Glutamatergic neuron (in vitro differentiated cells): ENCODE results near the gene ROMO1. TPM values are rescaled to one million over a fixed set of nuclear protein-coding genes. Genes with fewer than 3 reads are reported as not detected.
"Not testable (repeated sequence)": the region's sequence is repeated elsewhere in the genome, so short reads cannot be mapped to it uniquely, and the experiment has no call there.

Source experiments
- DNase-seq: peaks from one replicate; pipeline ENCODE4 v3.0.0; 2022
- H3K27ac Mint-ChIP-seq: one replicate; pipeline ENCODE4 v1.8.0; 2020; ENCODE audit warnings: mild to moderate bottlenecking, mixed read lengths, inconsistent platforms; ENCODE audit not compliant: unreplicated experiment
- H3K27me3 Mint-ChIP-seq: one replicate; pipeline ENCODE4 v1.8.0; 2020; ENCODE audit warnings: mild to moderate bottlenecking, moderate library complexity, mixed read lengths, inconsistent platforms; ENCODE audit not compliant: unreplicated experiment
- H3K36me3 Mint-ChIP-seq: one replicate; pipeline ENCODE4 v1.8.0; 2020; ENCODE audit warnings: mild to moderate bottlenecking, mixed read lengths, inconsistent platforms; ENCODE audit not compliant: unreplicated experiment
- H3K4me1 Mint-ChIP-seq: one replicate; pipeline ENCODE4 v1.8.0; 2020; ENCODE audit warnings: mild to moderate bottlenecking, low read depth, mixed read lengths, inconsistent platforms; ENCODE audit not compliant: unreplicated experiment
- H3K4me3 Mint-ChIP-seq: one replicate; pipeline ENCODE4 v1.8.0; 2020; ENCODE audit warnings: mild to moderate bottlenecking, mixed read lengths, inconsistent platforms; ENCODE audit not compliant: unreplicated experiment
- H3K9me3 Mint-ChIP-seq: one replicate; pipeline ENCODE4 v1.8.0; 2020; ENCODE audit warnings: mild to moderate bottlenecking, moderate library complexity, mixed read lengths, inconsistent platforms; ENCODE audit not compliant: unreplicated experiment
- CTCF ChIP-seq: fragments of 200-600 bp; sonication (generic); IDR thresholded peaks from one replicate; pipeline ENCODE4 v1.5.0; 2021; ENCODE audit not compliant: partially characterized antibody, unreplicated experiment
- total RNA-seq: library from RNA; stranded (reverse); fragmentation: NEBNext Ultra II Directional; extraction: Animal tissue kit (Norgen Biotek cat#: 25700); gene quantifications from one replicate; pipeline ENCODE4 v1.2.1, GENCODE V29; 2021; ENCODE audit not compliant: unreplicated experiment

Gene ROMO1
- total RNA-seq, 1 donor from 2014 or later = 103 TPM

- Mint-ChIP-seq H3K27ac (no peak overlapping the region), H3K9me3 (peaks cover 2% of the 10 kb centered on the region), H3K27me3 (no peaks in the 10 kb centered on the region), H3K4me1 (peaks cover 3% of the 10 kb centered on the region), H3K4me3 (no peak overlapping the region), H3K36me3 (no peaks in the 10 kb centered on the region)
- TF ChIP-seq CTCF = no peak
- no peak for DNase-seq
Observed at GRCh38 chr20:35680452-35681183, 18.6 kb upstream of the ROMO1 start.

- Mint-ChIP-seq H3K27me3 (no peaks in the 10 kb centered on the region), H3K4me3 (no peak overlapping the region), H3K27ac (no peak overlapping the region), H3K4me1 (peaks cover 3% of the 10 kb centered on the region), H3K36me3 (no peaks in the 10 kb centered on the region), H3K9me3 (no peaks in the 10 kb centered on the region)
- no peak for TF ChIP-seq CTCF
- DNase-seq = no peak
Observed at GRCh38 chr20:35681960-35682359, 17.2 kb upstream of the ROMO1 start.

- not testable (repeated sequence) for DNase-seq, H3K27me3 Mint-ChIP-seq, H3K4me1 Mint-ChIP-seq, H3K4me3 Mint-ChIP-seq, H3K27ac Mint-ChIP-seq, H3K36me3 Mint-ChIP-seq, H3K9me3 Mint-ChIP-seq
Observed at GRCh38 chr20:35685368-35685767, 13.8 kb upstream of the ROMO1 start.

GRCh38 chr20:35686872-35687271 lies 12.3 kb upstream of the ROMO1 start:
- H3K4me1 Mint-ChIP-seq, H3K27me3 Mint-ChIP-seq, H3K9me3 Mint-ChIP-seq, H3K4me3 Mint-ChIP-seq, H3K27ac Mint-ChIP-seq, H3K36me3 Mint-ChIP-seq: not testable (repeated sequence)
- peak; percentile 29 for DNase-seq

DNA sequence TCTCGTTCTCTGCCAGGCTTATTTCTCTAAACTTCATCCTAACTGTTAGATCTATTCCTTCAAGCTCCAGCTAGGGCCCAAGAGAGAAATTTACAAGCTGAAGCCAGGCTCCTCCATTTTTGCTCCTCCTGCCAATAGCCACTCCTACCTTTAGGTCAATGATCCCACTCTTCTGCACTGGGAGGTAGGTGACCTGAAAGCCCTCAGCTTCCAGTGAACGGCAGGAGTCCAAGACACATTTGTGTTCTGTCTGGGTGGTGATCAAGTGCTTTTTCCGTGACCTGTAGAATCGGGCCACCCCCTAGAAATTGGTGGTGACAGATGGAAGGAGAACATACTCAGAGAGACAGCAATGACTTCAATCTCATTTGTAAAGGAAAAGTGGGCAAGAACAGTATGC lies 8.9 kb upstream of the ROMO1 start:
- H3K4me1 Mint-ChIP-seq = no peaks in the 10 kb centered on the region
- H3K36me3 Mint-ChIP-seq = peaks cover 7% of the 10 kb centered on the region

More for the DNA sequence above, 8.9 kb upstream of the ROMO1 start:
- DNase-seq = no peak
- Mint-ChIP-seq H3K27ac (no peak overlapping the region), H3K27me3 (no peaks in the 10 kb centered on the region), H3K9me3 (peaks cover 2% of the 10 kb centered on the region), H3K4me3 (no peak overlapping the region)
- TF ChIP-seq CTCF = no peak
